GM21390 (cell line): ENCODE measurements around the gene PLXNA2.

ENCODE experiments used
- ATAC-seq: cut with Tn5 transposase; IDR thresholded peaks from one replicate; pipeline ENCODE4 v1.9.1; 2021; ENCODE audit not compliant: unreplicated experiment

Gene PLXNA2

DNA sequence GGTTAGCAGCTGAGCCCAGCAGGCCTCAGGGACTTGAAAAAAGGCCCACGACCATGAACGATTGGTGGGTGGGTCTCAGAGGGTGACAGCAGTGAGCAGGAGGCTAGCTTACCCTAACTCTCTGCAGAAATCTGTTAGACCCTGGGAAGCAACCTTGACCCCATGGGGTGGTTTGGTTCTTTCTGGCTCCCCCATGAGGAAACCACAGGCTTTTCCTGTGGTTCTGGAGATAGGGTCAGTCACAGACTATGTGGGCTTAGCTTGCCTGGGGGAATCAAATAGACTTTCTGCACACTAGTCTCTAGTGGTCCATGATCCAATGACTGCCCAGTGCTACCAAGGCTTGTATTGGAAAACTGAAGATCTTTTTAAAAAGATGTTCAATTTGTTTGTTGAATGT is 118.1 kb downstream of the PLXNA2 start:
- no peak for ATAC-seq

DNA sequence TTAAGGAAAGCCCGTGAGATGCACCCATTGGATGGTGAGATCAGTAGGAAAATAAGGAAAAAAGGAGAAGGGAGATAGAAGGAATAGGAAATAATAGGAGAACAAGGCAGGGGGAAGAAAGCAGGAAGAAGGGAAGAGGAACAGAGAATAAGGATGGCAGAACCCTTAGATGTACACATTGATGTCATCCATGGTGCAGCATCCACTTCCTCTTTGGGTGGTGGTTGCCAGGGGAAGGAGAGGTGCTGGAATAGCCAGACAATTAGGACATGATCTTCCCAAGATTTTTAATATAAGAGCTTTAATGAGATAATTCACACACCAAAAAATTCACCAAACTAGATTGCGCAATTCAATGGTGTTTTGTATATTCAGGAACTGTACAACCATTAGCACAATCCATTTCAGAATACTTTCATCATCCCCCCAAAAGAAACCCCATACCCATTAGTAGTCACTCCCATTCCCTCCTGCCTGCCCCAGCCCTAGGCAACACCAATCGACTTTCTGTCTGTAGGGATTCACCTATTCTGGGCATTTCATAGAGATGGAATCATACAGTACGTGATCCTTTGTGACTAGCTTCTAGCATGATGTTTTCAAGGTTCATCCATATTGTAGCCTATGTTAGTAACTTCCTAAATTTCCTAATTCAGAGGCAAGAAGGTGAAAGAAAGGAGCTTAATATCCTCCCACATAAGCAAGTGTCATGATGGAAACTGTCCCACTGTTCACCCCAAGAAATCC is 121.4 kb downstream of the PLXNA2 start:
- no peak for ATAC-seq

DNA sequence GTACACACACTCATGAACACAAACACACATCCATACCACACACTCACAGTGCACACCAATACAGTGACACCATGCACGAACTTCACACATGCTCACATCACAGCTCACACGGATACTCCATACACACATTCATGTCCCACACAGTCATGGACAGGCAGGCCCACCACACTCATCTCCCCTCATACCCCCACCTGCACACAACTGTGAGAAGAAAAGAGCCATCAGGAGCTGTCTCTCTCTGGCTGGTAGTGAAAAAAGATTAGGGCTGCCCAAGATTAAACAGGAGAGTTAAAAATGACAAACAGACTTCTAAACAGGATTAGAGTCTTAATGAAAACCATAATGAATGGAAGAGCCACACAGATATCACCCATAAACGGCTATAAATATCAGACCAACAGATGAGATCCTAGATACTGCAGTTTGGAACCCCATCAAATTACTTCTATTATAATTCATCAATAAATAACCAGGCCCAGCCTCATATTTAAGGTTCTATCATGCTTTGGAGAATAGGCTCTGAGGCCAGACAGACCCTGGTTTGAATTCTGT is 122.3 kb downstream of the PLXNA2 start:
- no peak for ATAC-seq

DNA sequence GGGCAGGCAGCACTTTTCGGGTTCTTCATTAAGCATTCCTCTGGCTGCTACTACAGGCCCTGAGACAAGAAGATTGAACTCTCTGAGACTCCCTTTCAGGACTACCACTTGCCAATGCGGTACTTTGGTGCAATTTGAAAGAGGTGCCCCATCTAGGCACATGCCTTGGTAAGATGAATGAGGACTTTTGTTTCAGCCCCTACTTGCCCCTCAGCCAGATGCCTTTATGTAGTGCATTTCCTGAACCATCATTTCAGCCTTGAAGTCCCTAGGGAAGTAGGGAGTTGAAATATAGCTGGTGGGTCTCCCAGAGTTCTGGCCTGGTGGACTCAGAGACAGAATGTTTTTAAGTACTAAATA is 123.8 kb downstream of the PLXNA2 start:
- no peak for ATAC-seq

DNA sequence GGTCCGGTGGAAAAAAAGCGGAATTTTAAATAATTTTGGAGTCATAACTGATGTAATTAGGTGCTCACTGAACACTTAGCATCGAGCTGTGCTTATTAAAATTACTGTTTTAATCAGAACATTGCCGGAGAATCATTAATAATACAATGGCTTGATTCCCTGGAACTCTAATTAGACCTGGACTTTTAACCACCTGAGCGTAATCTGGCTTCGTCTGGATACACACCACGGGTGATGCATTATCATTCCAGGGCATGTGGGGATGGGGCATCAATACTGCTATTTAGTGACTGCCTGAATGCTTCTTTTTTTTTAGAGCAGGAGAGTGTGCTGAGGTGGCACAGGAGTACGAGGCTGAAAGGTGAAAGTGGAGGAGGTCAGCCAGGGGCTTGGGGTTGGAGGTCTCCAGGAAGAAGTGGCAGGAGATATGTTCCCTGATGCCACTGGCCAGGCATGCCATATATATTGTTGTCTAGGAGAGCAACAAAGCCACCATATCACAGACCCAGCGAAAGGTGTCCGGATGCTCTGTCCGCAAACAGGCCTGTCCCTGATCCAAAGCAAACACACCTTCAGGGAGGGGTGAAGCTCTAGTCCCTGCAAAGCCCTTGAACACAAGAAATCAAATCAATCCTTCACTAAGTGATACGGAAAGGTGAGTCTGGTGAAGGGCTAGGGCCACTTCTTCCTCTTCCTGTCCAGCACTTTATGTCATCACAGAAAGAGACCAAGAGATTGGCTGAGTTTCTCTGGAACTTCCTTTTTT is 125.2 kb downstream of the PLXNA2 start:
- ATAC-seq = no peak

DNA sequence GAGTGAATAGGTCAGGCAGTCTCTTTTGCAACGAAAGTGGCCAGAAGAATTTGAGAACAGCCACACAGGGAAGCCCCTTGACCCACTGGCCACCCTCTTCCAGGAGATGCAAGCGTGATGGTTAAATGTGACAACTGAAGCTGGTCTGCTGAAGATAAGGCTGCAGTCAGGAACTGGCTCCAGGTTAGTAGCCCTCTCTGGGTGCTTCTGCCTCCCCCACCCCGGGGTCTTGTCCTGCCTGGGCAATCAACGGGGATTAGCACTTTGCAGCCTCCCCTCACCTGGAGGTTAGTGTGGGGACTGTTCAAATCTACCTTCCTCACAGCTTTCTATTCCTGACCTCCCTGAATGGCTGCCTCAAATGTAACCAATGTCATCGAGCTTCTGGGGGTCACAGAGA is 125.9 kb downstream of the PLXNA2 start:
- no peak for ATAC-seq

DNA sequence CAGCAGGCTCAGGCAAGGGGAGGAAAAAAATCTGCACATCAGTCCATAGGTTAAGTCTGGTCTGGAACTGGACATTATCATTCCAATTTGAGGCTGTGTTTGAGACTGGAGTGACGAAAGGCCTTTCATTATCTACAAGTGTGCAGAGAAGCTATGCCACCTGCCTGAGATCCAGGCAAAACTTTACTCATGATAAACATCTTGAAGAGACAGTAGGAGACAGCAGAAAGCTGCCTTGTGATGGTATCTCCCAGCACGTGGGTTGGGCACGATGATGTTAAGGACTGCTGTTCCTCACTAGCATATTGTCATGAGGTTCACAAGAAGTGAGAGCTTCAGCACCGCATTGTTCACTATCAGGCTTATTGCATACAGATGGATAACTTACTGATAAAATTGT is 126.4 kb downstream of the PLXNA2 start:
- no peak for ATAC-seq

DNA sequence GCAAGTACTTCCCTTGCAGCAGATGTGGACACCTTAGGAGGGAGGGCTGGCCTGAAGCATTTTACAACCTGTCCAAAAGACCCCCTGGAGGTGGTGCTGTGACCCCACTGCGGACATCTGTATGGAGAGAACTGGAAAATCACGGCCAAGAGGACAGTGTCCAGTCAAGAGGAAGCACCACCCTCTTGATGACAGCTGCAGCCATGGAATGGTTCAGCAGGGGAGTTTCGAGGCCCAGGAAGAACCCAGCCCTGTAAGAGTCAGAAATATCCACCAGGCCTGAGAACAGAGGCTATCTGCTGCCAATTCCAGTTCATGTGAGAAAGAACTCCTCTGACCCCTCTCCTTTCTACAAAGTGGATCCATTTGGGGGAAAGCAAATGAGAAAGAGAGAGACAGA is 126.8 kb downstream of the PLXNA2 start:
- ATAC-seq = no peak

DNA sequence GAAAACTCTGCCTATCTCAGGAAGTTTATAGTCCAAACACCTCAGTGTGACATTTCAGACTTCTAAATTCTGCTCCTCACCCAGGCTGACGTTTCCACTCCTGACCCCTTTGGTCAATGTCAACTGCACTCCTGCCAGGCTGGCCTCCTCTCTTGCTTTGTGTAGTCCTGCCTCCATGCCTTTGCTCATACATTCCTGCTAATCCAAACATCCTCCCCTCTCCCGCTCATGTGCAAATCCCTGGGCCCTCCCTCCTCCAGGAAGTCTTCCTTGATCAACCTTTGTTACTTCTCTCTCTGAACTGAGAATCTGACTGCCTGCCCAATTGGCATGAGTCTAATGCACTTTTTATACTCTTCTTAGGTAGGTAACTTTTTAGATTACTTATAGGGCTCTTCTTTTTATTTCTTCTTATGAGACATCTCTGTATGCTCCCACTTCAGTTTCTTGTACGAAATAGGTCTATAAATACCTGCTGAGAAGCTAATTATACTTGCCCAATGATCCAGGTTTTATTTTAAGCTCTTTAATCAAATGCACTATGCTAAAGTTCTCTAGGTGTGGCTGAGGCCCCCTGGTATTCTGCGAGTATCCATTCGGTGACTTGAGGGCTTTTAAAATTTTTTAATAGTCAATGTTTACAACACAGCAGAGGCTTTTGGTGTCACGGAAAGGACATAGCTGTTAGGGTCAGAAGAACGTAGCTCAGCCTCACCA is 128.1 kb downstream of the PLXNA2 start:
- ATAC-seq = no peak

DNA sequence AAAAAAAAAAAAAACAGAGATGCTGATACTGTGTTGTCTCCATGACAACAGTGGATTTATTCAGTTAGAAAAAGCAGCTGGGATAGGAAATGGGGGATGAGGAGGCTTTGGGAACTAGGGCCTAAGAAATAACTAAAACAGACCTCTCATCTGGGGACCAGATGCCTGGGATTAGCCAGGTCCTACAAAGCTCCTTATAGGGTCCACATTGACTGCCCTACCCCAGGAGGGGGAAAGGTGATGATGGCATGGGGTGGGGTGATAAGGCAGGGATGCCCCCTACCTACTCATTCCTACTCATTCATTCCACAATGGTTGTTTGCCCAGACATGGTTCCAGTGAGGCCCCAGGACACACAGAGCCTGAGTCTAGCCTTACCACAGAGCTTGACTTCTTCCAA is 131.2 kb downstream of the PLXNA2 start:
- ATAC-seq = no peak

DNA sequence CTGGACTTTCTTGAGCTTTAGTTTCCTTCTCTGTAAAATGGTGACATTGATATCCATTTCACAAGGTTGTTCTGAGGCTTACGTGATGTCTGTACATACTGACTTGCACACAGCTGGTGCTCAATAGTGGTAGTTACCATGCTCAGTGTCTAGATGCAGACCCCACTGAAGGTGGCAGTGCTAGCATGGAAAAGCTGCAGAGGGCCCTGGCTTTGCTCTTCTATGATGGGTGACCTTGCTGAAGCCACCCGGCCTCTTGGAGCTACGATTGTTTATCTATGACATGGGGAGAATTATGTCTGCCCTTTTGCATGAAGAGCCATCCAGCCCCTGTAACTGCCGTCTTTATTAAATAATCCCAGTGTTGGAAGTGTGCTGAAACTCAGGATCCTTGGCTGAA is 131.8 kb downstream of the PLXNA2 start:
- no peak for ATAC-seq

DNA sequence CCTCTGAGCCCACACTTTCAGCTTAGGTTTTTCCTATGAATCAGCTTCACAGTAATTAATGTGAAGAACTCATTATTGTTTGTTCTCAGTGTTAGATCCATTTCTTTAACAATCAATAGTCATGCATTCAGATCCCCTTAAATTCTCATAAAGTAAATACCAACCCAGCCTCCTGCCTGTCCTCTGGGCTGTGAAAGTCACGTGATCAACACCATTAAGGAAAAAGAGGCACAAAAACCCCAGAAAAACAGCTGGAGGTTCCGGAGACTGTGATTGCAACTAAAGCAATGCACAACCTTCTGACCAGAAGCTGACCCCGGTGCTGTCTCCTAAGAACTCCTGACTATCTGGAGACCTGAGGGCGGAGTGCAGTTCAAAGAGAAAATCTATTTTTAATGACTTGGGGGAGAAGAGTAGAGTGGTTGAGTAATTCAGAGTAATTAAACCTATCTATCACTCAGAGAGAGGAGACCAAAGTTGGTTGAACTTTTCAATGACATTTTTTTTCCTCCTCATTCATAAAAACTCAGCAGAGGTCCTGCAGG is 132.5 kb downstream of the PLXNA2 start:
- no peak for ATAC-seq

DNA sequence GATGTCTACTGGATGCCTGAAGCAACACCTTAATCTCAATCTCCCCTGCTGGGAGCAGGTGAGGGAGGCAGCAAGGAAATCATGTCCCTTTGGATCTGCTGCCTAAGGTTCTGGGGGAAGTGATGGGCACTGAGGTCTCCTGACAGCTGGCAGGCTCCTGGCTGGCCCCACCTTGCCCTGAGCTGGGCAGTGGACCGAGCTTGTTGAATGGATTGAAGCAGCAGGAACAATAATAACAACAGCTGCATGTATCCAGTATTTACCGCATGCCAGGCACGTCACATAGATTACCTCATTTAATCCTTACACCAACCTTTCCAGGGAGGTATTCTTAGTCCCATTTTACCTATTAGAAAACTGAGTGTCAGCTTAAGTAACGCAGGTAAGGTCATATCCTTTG is 133.9 kb downstream of the PLXNA2 start:
- no peak for ATAC-seq

DNA sequence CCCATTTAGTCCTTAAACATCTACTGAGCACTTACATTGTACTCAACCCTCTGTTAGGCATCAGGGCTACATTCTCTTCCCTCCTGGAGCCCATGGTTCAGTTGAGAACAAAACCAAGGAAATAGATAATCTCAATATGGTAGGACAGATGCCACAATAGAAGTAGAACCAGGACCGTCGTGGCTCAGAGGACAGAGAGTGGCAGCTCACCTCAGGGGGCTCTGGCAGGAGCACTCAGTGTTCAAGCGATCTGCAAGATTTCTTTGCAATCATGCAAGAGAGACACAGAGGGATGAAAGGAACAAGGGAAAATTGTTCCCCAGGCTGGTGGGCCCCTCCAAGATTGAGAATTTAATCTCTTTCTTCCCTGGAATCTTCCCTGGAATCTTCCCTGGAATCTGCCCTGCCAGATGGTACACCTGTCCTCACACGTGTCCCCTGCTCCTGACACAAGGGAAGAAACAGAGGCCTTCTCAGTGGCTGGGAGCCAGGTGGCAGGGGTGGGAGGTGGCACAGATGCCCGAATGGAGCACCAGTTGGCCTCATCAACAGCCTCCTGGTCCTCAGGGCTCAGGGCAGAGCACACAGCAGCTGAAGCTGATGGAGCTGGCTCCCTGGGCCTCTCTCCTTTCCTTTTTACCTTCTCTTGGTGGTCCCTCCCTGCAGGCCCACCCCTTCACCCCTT is 135.4 kb downstream of the PLXNA2 start:
- ATAC-seq = no peak

DNA sequence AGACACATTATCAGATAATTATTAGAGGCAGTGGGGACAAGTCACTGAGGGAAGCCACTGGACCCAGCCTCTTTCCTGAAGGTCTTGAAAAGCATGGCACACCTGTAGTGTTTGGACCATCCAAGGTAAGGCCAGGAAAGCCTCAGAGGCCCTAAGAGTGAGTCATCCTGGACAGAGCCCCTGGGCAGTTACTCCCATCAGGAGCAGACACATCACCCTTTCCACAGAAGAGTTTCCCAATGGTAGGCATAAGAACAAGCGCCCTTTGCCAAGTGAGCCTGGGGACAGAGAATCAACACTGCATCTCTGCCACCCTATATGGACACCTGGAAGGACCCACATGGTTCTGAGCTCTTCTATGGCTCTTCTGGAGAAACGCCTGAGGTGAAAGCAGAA is 136.0 kb downstream of the PLXNA2 start:
- ATAC-seq = no peak

DNA sequence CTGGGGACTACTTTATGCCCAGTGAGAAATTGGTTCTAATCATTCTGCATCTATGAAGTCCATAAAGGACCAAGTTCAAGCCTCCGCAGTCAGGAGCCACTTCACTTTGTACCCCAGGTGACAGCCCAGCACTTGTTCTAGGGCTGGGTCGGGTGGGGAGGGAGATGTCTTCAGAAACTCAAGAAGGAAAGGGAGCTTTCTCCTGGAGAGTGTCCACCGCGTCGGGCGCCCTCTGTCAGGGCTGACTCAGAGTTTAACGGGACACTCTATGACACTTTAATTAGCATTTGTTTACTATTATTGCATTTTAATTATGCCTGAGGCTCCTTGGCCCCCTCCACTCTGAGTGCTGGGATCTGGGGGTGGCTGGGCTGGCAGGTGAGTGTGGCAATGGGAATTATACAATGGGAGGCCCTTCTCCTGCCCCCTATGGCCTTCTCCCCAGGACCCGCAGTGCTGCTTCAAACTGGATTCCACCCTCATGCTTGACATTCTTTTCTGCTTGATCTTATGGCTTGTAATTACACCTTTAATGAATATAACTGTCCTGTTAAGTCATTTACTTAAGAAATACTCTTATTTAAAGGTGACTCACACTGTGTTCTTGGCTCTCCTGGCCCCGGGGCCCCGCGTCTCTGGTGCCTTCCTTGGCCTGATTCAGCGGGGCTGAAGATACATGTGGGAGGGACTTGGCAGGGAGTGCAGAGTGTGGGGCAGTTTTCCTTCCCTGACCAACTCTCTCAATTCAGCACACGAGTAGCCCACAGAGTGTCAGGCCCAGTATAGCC is 136.6 kb downstream of the PLXNA2 start:
- no peak for ATAC-seq

DNA sequence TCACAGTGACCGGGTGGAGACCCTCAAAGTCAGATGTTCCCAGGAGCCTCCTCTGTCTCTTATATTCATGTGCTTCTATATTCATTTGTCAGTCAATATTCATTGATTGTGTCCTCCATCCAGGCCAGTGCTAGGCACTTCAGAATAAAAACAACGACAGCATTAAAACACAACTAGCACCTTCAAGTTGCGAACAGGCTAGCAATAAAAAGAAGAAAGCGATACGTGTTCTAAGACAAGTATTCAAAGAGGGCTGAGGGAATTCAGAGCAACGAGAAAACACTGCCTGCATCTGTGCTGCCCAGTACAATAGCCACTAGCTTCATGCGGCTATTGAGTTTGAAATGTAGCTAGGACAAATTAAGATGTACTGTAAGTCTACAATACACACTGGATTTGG is 138.0 kb downstream of the PLXNA2 start:
- no peak for ATAC-seq

DNA sequence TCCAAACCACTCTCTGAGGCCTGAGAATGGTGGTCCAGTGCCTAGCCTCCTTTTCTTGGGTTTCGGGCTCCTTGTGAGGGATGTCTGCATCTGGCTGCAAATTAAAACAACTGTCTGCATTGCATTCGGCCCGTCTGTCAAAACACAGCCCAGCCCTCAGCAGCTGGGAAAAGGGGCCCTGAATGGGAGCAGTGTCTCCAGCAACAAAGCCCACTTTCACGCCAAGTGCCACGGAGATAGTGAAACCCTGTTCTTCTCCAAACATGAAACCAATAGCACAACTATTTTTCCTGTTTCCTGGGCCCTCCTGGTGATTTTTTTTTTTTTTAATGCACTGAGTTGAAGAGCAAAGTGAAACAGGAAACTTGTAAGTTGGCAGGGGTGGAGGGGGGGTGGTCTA is 138.4 kb downstream of the PLXNA2 start:
- ATAC-seq = no peak

DNA sequence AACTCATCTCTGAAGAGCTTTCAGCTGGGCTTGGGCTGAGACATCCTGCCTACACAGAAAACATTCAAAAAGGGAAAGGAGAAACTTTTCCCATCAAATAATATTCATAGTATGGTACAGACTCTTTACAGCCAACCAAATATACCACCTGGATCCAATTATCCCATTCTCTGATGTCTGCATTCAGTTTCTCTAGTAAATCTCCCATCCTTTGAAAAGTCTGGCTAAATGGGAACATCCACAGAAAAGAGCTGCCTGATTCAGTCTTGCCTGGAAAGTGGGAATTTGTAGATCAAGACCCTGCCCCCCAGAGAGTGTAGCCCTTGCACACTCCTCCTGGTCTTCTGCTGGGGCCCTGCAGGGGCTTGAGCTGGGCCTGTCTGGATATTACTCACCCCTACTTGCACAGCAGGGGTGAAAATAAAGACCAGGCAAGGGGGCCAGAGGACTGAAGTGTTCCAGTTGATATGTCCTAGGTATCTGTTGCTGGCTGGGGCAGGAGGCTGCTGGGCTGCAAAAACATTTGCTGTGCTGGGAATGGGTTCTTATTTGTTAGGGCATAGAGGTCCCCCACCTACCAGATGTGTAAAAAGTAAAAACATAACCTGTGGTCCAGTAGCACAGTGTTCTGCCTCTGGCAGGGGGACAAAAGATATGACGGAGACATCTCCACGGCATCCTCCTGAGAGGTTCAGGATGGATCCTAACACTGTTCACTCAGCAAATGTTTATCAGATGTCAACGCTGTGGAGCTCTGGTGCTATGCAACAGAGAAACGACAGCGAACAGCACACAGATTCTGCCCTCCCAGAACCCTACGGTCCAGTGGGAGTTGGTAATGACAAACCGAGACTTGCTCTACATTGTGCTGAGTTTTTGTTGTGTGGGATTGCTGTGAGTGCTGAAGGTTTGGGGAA is 140.3 kb downstream of the PLXNA2 start:
- no peak for ATAC-seq
